Measurements from ENCODE around the gene GATA6.

GRCh38 chr18:22223965-22224322, 54.6 kb downstream of the GATA6 start:
- no peak for TF ChIP-seq CTCF (IDR thresholded peaks at IDR 0.05; ENCODE audit: insufficient read depth, low read length, poor library complexity, severe bottlenecking)
- TF ChIP-seq EZH2phosphoT487 (conservative IDR thresholded peaks at IDR 0.05; ENCODE audit: low read length), result no peak
